ENCODE results near the gene CLIC1.

DNA sequence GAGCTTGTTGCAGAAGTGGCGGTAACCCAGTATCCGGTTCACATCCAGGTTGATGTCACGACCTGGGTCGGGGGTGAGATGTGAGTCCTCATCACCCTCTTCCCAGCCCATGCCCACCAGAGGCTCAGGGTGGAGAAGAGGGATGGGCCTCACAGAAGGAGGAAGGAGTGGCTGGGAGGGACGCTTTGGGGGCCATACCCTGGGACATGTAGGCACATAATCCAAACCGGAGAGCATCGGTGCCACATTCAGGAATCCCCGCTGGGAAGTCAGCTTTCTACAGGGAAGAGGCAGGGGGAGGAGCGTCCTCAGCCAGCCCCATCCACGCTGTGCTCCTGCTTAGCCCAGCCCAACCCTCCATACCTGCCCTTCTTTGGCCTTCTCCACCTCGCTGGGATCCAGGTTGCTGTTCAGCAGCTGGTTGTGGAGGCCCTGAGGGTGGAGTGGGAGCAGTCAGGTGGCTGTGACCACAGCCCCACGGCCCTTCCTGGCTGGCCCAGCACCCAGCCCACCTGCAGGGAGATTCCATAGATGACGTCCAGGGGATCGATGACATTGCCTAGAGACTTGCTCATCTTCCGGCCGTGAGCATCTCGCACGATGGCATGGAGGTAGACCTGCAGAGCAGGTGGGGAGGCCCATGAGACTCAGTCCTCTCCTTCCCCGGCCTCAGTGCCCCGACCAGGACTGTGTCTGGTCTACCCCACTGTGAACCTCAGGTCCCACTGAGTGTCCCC, 44.3 kb upstream of the CLIC1 start:
- no peak for TF ChIP-seq SIN3A (IDR thresholded peaks at IDR 0.05; ENCODE audit: borderline replicate concordance, insufficient read depth, low read length)
- no peak for TF ChIP-seq REST (IDR thresholded peaks at IDR 0.05; ENCODE audit: insufficient read depth in 1 of 2, low read depth in 2 of 2, low read length in 2 of 2)
- no peak for TF ChIP-seq POLR2AphosphoS5 (IDR thresholded peaks at IDR 0.05; ENCODE audit: low read depth, low read length)
- no peak for TF ChIP-seq TAF1 (IDR thresholded peaks at IDR 0.05; ENCODE audit: borderline replicate concordance, insufficient read depth, low read length)
